H9 (cell line): ENCODE measurements around the gene CALY. TPM values are rescaled to one million over a fixed set of nuclear protein-coding genes. Genes with fewer than 3 reads are reported as not detected.

Experiments used
- DNase-seq: peaks from one replicate; pipeline ENCODE4 v3.0.0-alpha.2; 2017
- H2AFZ ChIP-seq: one replicate; pipeline ENCODE4 v1.6.1; 2013; ENCODE audit warnings: mild to moderate bottlenecking, low read length, control low read depth, moderate library complexity
- H2AK5ac ChIP-seq: 2 replicates; pipeline ENCODE4 v1.6.1; 2013; ENCODE audit warnings: low read length, control low read depth, mixed read lengths; ENCODE audit not compliant: insufficient read length
- H2BK120ac ChIP-seq: one replicate; pipeline ENCODE4 v1.6.1; 2013; ENCODE audit warnings: low read depth, mild to moderate bottlenecking, low read length, control low read depth, inconsistent platforms; ENCODE audit not compliant: poor library complexity, severe bottlenecking
- H2BK12ac ChIP-seq: 2 replicates; pipeline ENCODE4 v1.6.1; 2013; ENCODE audit warnings: low read length, control low read depth, mixed read lengths, low read depth; ENCODE audit not compliant: insufficient read length
- H2BK15ac ChIP-seq: 2 replicates; pipeline ENCODE4 v1.6.1; 2013; ENCODE audit warnings: low read depth, low read length, control low read depth
- H2BK20ac ChIP-seq: one replicate; pipeline ENCODE4 v1.6.1; 2013; ENCODE audit warnings: low read depth, mild to moderate bottlenecking, low read length, control low read depth, inconsistent platforms; ENCODE audit not compliant: poor library complexity, severe bottlenecking
- H2BK5ac ChIP-seq: 2 replicates; pipeline ENCODE4 v1.6.1; 2013; ENCODE audit warnings: low read length, control low read depth, mixed read lengths; ENCODE audit not compliant: insufficient read length
- H3K14ac ChIP-seq: 2 replicates; pipeline ENCODE4 v1.6.1; 2013; ENCODE audit warnings: low read length, control low read depth; ENCODE audit not compliant: insufficient read depth
- H3K18ac ChIP-seq: 2 replicates; pipeline ENCODE4 v1.6.1; 2013; ENCODE audit warnings: low read depth, mild to moderate bottlenecking, mixed read lengths, low read length, control low read depth; ENCODE audit not compliant: insufficient read length
- H3K23ac ChIP-seq: 2 replicates; pipeline ENCODE4 v1.6.1; 2013; ENCODE audit warnings: low read length, control low read depth, mixed read lengths, low read depth; ENCODE audit not compliant: insufficient read length
- H3K23me2 ChIP-seq: 2 replicates; pipeline ENCODE4 v1.6.1; 2013; ENCODE audit warnings: low read depth, mild to moderate bottlenecking, mixed read lengths, low read length, control low read depth; ENCODE audit not compliant: insufficient read length, poor library complexity, severe bottlenecking
- H3K27ac ChIP-seq: 2 replicates; pipeline ENCODE4 v1.5.1; 2013; ENCODE audit warnings: low read length, control low read depth, mixed read lengths, low read depth; ENCODE audit not compliant: insufficient read length
- H3K27me3 ChIP-seq: 2 replicates; pipeline ENCODE4 v1.6.1; 2013; ENCODE audit warnings: low read length, control low read depth, inconsistent platforms; ENCODE audit not compliant: insufficient read depth
- H3K4ac ChIP-seq: 2 replicates; pipeline ENCODE4 v1.6.1; 2013; ENCODE audit warnings: low read depth, mild to moderate bottlenecking, control low read depth, inconsistent platforms, low read length, moderate library complexity
- H3K4me1 ChIP-seq: 2 replicates; pipeline ENCODE4 v1.6.1; 2013; ENCODE audit warnings: low read length, control low read depth, inconsistent platforms; ENCODE audit not compliant: insufficient read depth
- H3K4me2 ChIP-seq: 2 replicates; pipeline ENCODE4 v1.6.1; 2013; ENCODE audit warnings: low read length, control low read depth, mixed read lengths; ENCODE audit not compliant: insufficient read length, insufficient read depth
- H3K56ac ChIP-seq: 2 replicates; pipeline ENCODE4 v1.6.1; 2013; ENCODE audit warnings: low read depth, mild to moderate bottlenecking, mixed read lengths, low read length, control low read depth; ENCODE audit not compliant: insufficient read length
- H3K79me1 ChIP-seq: 2 replicates; pipeline ENCODE4 v1.6.1; 2013; ENCODE audit warnings: low read depth, mild to moderate bottlenecking, moderate library complexity, low read length, control low read depth, inconsistent platforms; ENCODE audit not compliant: insufficient read depth, poor library complexity, severe bottlenecking
- H3K79me2 ChIP-seq: 2 replicates; pipeline ENCODE4 v1.6.1; 2013; ENCODE audit warnings: low read length, control low read depth, inconsistent platforms; ENCODE audit not compliant: insufficient read depth
- H3K9ac ChIP-seq: 2 replicates; pipeline ENCODE4 v1.6.1; 2013; ENCODE audit warnings: low read length, control low read depth, mixed read lengths; ENCODE audit not compliant: insufficient read length; ENCODE audit errors: extremely low read depth
- H3K9me3 ChIP-seq: one replicate; pipeline ENCODE4 v1.6.1; 2013; ENCODE audit warnings: low read depth, low read length, inconsistent platforms; ENCODE audit not compliant: control insufficient read depth
- H3T11ph ChIP-seq: one replicate; pipeline ENCODE4 v1.6.1; 2013; ENCODE audit warnings: mild to moderate bottlenecking, low read length, control low read depth, inconsistent platforms
- H4K20me1 ChIP-seq: one replicate; pipeline ENCODE4 v1.6.1; 2013; ENCODE audit not compliant: control insufficient read depth, insufficient read length, insufficient read depth
- H4K5ac ChIP-seq: 2 replicates; pipeline ENCODE4 v1.6.1; 2013; ENCODE audit warnings: low read depth, mild to moderate bottlenecking, mixed read lengths, low read length, control low read depth; ENCODE audit not compliant: insufficient read length
- H4K8ac ChIP-seq: replicated peaks from 2 replicates; pipeline ENCODE4 v1.6.1; 2013; ENCODE audit warnings: low read length, control low read depth, mixed read lengths, low read depth; ENCODE audit not compliant: insufficient read length
- H4K91ac ChIP-seq: 2 replicates; pipeline ENCODE4 v1.6.1; 2013; ENCODE audit warnings: low read depth, mild to moderate bottlenecking, moderate library complexity, mixed read lengths, low read length, control low read depth; ENCODE audit not compliant: insufficient read length
- H3K27ac Mint-ChIP-seq, 3 experiments: 2 replicates in 2 of 3; 3 replicates in 1 of 3; pipeline ENCODE4 v1.8.0; 2020 to 2021; ENCODE audit warnings: mixed read lengths in 3 of 3, mild to moderate bottlenecking in 1 of 3, moderate library complexity in 1 of 3
- H3K27me3 Mint-ChIP-seq: 2 replicates; pipeline ENCODE4 v1.8.0; 2021; ENCODE audit warnings: low read depth, mild to moderate bottlenecking, moderate library complexity, mixed read lengths
- H3K36me3 Mint-ChIP-seq, 3 experiments: 2 replicates in 2 of 3; 3 replicates in 1 of 3; pipeline ENCODE4 v1.8.0; 2020 to 2021; ENCODE audit warnings: low read depth in 3 of 3, mixed read lengths in 3 of 3; ENCODE audit not compliant: insufficient read depth in 1 of 3
- H3K4me1 Mint-ChIP-seq, 2 experiments: 2 replicates each; pipeline ENCODE4 v1.8.0; 2020; ENCODE audit warnings: mixed read lengths in 2 of 2
- H3K4me3 Mint-ChIP-seq, 2 experiments: 2 replicates in 1 of 2; 3 replicates in 1 of 2; pipeline ENCODE4 v1.8.0; 2020 to 2021; ENCODE audit warnings: mild to moderate bottlenecking in 2 of 2, mixed read lengths in 2 of 2, moderate library complexity in 1 of 2
- H3K9me3 Mint-ChIP-seq, 2 experiments: 2 replicates in 1 of 2; 3 replicates in 1 of 2; pipeline ENCODE4 v1.8.0; 2020; ENCODE audit warnings: mild to moderate bottlenecking in 2 of 2, mixed read lengths in 2 of 2, moderate library complexity in 1 of 2
- CTCF ChIP-seq: fragments of 200-600 bp; sonication (generic); conservative IDR thresholded peaks from 3 replicates; pipeline ENCODE4 v1.8.0; 2021; ENCODE audit warnings: antibody characterized with exemption, mild to moderate bottlenecking
- WGBS: extraction: QIAGEN DNeasy Blood & Tissue Kit; methylation state at CpG from one replicate; pipeline ENCODE4 v1.1.7; 2013; ENCODE audit warnings: missing lambda C conversion rate, low lambda C conversion rate, mixed read lengths; ENCODE audit not compliant: insufficient read length; ENCODE audit errors: extremely low coverage; 5-methylcytosine and 5-hydroxymethylcytosine counted together
- total RNA-seq: library from RNA; stranded (reverse); gene quantifications from 2 replicates; pipeline ENCODE4 v1.2.1, GENCODE V29; 2021

CALY gene
- total RNA-seq, 1 experiment from 2014 or later = 2.9 TPM

DNA sequence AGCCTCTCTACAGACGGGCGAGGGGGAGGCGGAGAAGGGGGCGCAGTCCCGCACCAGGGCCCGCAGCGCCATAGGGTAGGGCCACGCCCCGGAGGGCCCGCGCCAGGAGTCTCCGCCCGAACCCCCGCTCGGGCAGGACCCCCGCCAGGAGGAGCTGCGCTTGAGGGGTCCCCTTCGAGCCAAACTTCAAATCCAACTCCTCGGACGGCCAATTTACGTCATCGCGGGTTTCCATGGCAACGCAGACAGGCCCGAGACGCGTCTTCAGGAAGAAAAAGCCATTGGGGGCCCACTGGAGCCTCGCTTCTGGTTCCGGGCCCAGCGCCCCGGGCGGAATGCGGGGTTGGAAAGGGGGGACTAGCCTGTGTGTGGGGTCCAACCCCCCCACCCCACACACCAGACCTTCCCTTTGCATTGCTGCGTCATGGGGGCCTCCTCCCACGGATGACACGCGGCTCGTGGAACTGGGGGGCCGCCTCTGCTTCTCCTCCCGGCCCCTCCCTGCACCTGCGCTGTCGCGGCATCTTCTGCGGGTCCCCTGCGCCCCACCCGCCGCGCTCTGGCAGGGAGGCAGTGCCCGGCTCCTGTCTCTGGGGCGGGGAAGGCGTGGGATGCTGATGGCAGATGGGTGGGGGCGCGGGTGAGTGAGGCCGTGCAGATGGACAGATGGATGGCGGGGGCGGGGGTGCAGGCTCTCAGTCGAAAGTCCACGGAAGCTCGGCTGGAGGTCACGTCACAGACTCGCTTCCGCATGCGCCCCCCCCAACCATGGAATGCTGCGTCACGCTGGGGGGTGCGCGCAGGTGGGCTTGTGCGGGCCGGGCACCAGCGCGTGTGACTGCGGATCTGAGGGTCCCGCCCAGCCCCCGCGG, 1.2 kb downstream of the CALY start:
- H2BK15ac ChIP-seq = no peak overlapping the region
- H2BK5ac ChIP-seq = no peak overlapping the region
- peaks cover 0 to 2% of the 10 kb centered on the region in 2 experiments; a peak in 1 of 4 replicates for H3K4me1 Mint-ChIP-seq
- H3K23ac ChIP-seq = no peak overlapping the region
- H4K8ac ChIP-seq = no peak overlapping the region
- peaks cover 47% of the 10 kb centered on the region for H3K27me3 Mint-ChIP-seq
- H2BK12ac ChIP-seq = no peak overlapping the region
- no peaks in the 10 kb centered on the region for H3K4me1 ChIP-seq
- H2AK5ac ChIP-seq = no peak overlapping the region
- peak overlapping the region; percentile 36 to 67; a peak in 4 of 5 replicates for H3K4me3 Mint-ChIP-seq
- H3K9ac ChIP-seq = no peak overlapping the region
- peaks cover 9% of the 10 kb centered on the region for H3K23me2 ChIP-seq
- no peak overlapping the region for H3K4ac ChIP-seq
- H3K14ac ChIP-seq = no peak overlapping the region
- H4K5ac ChIP-seq = no peak overlapping the region
- peaks cover 13% of the 10 kb centered on the region in 2 experiments for H3K9me3 Mint-ChIP-seq
- TF ChIP-seq CTCF = no peak
- H3T11ph ChIP-seq = no peak overlapping the region
- H2BK120ac ChIP-seq = no peak overlapping the region
- no peak overlapping the region for H3K56ac ChIP-seq
- no peak overlapping the region for H4K91ac ChIP-seq
- H3K9me3 ChIP-seq = no peaks in the 10 kb centered on the region
- H2BK20ac ChIP-seq = no peak overlapping the region
- H4K20me1 ChIP-seq = no peaks in the 10 kb centered on the region
- no peak overlapping the region for H3K27ac ChIP-seq
- no peak overlapping the region for H3K27ac Mint-ChIP-seq
- DNase-seq = peak; percentile 65
- H3K4me2 ChIP-seq = peak overlapping the region; percentile 20
- peak overlapping the region; percentile 52 for H3K18ac ChIP-seq
- no CpG with 5 or more reads among the region's 75 CpGs for WGBS
- peaks cover 44% of the 10 kb centered on the region for H3K27me3 ChIP-seq
- no peak overlapping the region for H2AFZ ChIP-seq
- H3K79me2 ChIP-seq = no peaks in the 10 kb centered on the region
- no peaks in the 10 kb centered on the region for H3K36me3 Mint-ChIP-seq
- no peaks in the 10 kb centered on the region for H3K79me1 ChIP-seq
